Endodermal cell (in vitro differentiated cells): ENCODE results near the gene PGA4. TPM values are rescaled to one million over a fixed set of nuclear protein-coding genes. Genes with fewer than 3 reads are reported as not detected.
"Not testable (repeated sequence)": the region's sequence is repeated elsewhere in the genome, so short reads cannot be mapped to it uniquely, and the experiment has no call there.

Experiments used
- DNase-seq: peaks from one replicate; pipeline ENCODE4 v3.0.0-alpha.2; 2017
- H3K27ac ChIP-seq: 2 replicates; pipeline ENCODE4 v1.5.1; 2013; ENCODE audit warnings: mild to moderate bottlenecking, low read depth, low read length, moderate library complexity
- H3K27me3 ChIP-seq: 2 replicates; pipeline ENCODE4 v1.6.1; 2013; ENCODE audit warnings: mild to moderate bottlenecking, low read length, moderate library complexity; ENCODE audit not compliant: insufficient read depth, control insufficient read depth, poor library complexity, severe bottlenecking
- H3K36me3 ChIP-seq: 2 replicates; pipeline ENCODE4 v1.7.0; 2013; ENCODE audit warnings: mild to moderate bottlenecking, low read length, moderate library complexity; ENCODE audit not compliant: control insufficient read depth, insufficient read depth
- H3K4me1 ChIP-seq: one replicate; pipeline ENCODE4 v1.7.0; 2013; ENCODE audit warnings: low read length; ENCODE audit not compliant: control insufficient read depth, insufficient read depth
- H3K4me3 ChIP-seq: 2 replicates; pipeline ENCODE4 v1.5.1; 2013; ENCODE audit warnings: mild to moderate bottlenecking, low read length, moderate library complexity
- H3K9ac ChIP-seq: 2 replicates; pipeline ENCODE4 v1.6.1; 2013; ENCODE audit warnings: mild to moderate bottlenecking, low read length, moderate library complexity; ENCODE audit not compliant: poor library complexity, severe bottlenecking; ENCODE audit errors: extremely low read depth
- H3K9me3 ChIP-seq: 2 replicates; pipeline ENCODE4 v1.6.1; 2013; ENCODE audit warnings: mild to moderate bottlenecking, low read length, moderate library complexity; ENCODE audit not compliant: control insufficient read depth
- H3K27ac Mint-ChIP-seq: 2 replicates; pipeline ENCODE4 v1.8.0; 2020; ENCODE audit warnings: mixed read lengths
- H3K27me3 Mint-ChIP-seq: 2 replicates; pipeline ENCODE4 v1.8.0; 2021; ENCODE audit warnings: mild to moderate bottlenecking, mixed read lengths; ENCODE audit not compliant: insufficient read depth
- H3K36me3 Mint-ChIP-seq: 2 replicates; pipeline ENCODE4 v1.8.0; 2020; ENCODE audit warnings: low read depth, mixed read lengths
- H3K4me1 Mint-ChIP-seq: 2 replicates; pipeline ENCODE4 v1.8.0; 2020; ENCODE audit warnings: mixed read lengths
- H3K4me3 Mint-ChIP-seq: 2 replicates; pipeline ENCODE4 v1.8.0; 2020; ENCODE audit warnings: mild to moderate bottlenecking, moderate library complexity, mixed read lengths
- H3K9me3 Mint-ChIP-seq: 2 replicates; pipeline ENCODE4 v1.8.0; 2020; ENCODE audit warnings: mild to moderate bottlenecking, mixed read lengths
- CTCF ChIP-seq: fragments of 200-600 bp; sonication (generic); conservative IDR thresholded peaks from 2 replicates; pipeline ENCODE4 v1.5.0; 2021; ENCODE audit warnings: antibody characterized with exemption, mild to moderate bottlenecking
- WGBS, 2 experiments: methylation state at CpG; one replicate each; pipeline versions ENCODE4 v1.1.5 to v1.1.7; 2013; ENCODE audit warnings: missing lambda C conversion rate in 2 of 2, mixed read lengths in 1 of 2; ENCODE audit not compliant: insufficient coverage in 1 of 2, insufficient read length in 1 of 2; 5-methylcytosine and 5-hydroxymethylcytosine counted together
- total RNA-seq, 2 donors: library from RNA; stranded (reverse); fragmentation: NEBNext Ultra II Directional in 1 of 2; extraction: Animal tissue kit (Norgen Biotek cat#: 25700) in 1 of 2; gene quantifications; 2 replicates in 1 of 2; 3 replicates in 1 of 2; pipeline ENCODE4 v1.2.1, GENCODE V29; 2021

PGA4 gene
- total RNA-seq, 2 donors from 2014 or later, result 0.62 TPM; not detected in 1

- Histone ChIP-seq H3K27me3 (peaks cover 20% of the 10 kb centered on the region), H3K9ac (no peak overlapping the region), H3K36me3 (no peaks in the 10 kb centered on the region), H3K27ac (no peak overlapping the region), H3K4me1 (no peaks in the 10 kb centered on the region), H3K9me3 (peaks cover 9% of the 10 kb centered on the region), H3K4me3 (no peak overlapping the region)
- WGBS, 2 experiments, result 95% methylated on average over 6 of the region's 6 CpGs; no CpG with 5 or more reads in 1 of the 2 experiments
- TF ChIP-seq CTCF, result no peak
- no peak for DNase-seq
- no peak overlapping the region for H3K27ac Mint-ChIP-seq
- H3K27me3 Mint-ChIP-seq, result peaks cover 54% of the 10 kb centered on the region
- peaks cover 8% of the 10 kb centered on the region for H3K9me3 Mint-ChIP-seq
- H3K4me3 Mint-ChIP-seq, result no peak overlapping the region
- peaks cover 5% of the 10 kb centered on the region for H3K4me1 Mint-ChIP-seq
- H3K36me3 Mint-ChIP-seq, result no peaks in the 10 kb centered on the region
Measured at GRCh38 chr11:61176446-61176845, 45.7 kb upstream of the PGA4 start.

- not testable (repeated sequence) for H3K36me3 Mint-ChIP-seq, H3K27ac Mint-ChIP-seq, H3K4me1 Mint-ChIP-seq, H3K4me3 ChIP-seq, H3K9ac ChIP-seq, H3K27me3 ChIP-seq, H3K9me3 ChIP-seq, H3K36me3 ChIP-seq, DNase-seq, H3K27ac ChIP-seq, H3K9me3 Mint-ChIP-seq, H3K4me3 Mint-ChIP-seq, H3K4me1 ChIP-seq
- 89 to 93% methylated on average over 6 of the region's 6 CpGs for WGBS, 2 experiments
- peaks cover 19% of the 10 kb centered on the region for H3K27me3 Mint-ChIP-seq
Measured at GRCh38 chr11:61180205-61180604, 41.9 kb upstream of the PGA4 start.

GRCh38 chr11:61181489-61181888 lies 40.7 kb upstream of the PGA4 start:
- Histone ChIP-seq H3K4me3 (no peak overlapping the region), H3K27me3 (no peaks in the 10 kb centered on the region), H3K9ac (no peak overlapping the region), H3K9me3 (no peaks in the 10 kb centered on the region), H3K36me3 (no peaks in the 10 kb centered on the region), H3K27ac (no peak overlapping the region), H3K4me1 (no peaks in the 10 kb centered on the region)
- Mint-ChIP-seq H3K27ac (no peak overlapping the region), H3K9me3 (no peaks in the 10 kb centered on the region), H3K4me1 (no peaks in the 10 kb centered on the region), H3K4me3 (no peak overlapping the region), H3K36me3 (no peaks in the 10 kb centered on the region), H3K27me3 (peaks cover 7% of the 10 kb centered on the region)
- TF ChIP-seq CTCF, result no peak
- 90 to 100% methylated on average over 3 to 4 of the region's 4 CpGs for WGBS, 2 experiments
- no peak for DNase-seq

GRCh38 chr11:61183645-61184044 lies 38.5 kb upstream of the PGA4 start:
- Mint-ChIP-seq H3K4me3 (no peak overlapping the region), H3K27ac (no peak overlapping the region), H3K36me3 (no peaks in the 10 kb centered on the region), H3K27me3 (peaks cover 3% of the 10 kb centered on the region), H3K4me1 (peaks cover 2% of the 10 kb centered on the region), H3K9me3 (no peaks in the 10 kb centered on the region)
- no peak overlapping the region for H3K27ac ChIP-seq
- WGBS, 2 experiments, result 84 to 90% methylated on average over 3 to 4 of the region's 4 CpGs
- H3K9me3 ChIP-seq, result no peaks in the 10 kb centered on the region
- peak; percentile 55 for TF ChIP-seq CTCF
- H3K4me3 ChIP-seq, result no peak overlapping the region
- no peaks in the 10 kb centered on the region for H3K36me3 ChIP-seq
- no peaks in the 10 kb centered on the region for H3K4me1 ChIP-seq
- DNase-seq, result no peak
- no peak overlapping the region for H3K9ac ChIP-seq
- no peaks in the 10 kb centered on the region for H3K27me3 ChIP-seq
